KOPT-K1 (cell line): ENCODE data around the gene CMTM8.

Source experiments
- H3K27ac ChIP-seq: fragments of 200-600 bp; sonication (generic); 2 replicates; pipeline ENCODE4 v1.5.1; 2016; ENCODE audit warnings: antibody characterized with exemption, mild to moderate bottlenecking, low read depth, low read length; ENCODE audit not compliant: poor library complexity, severe bottlenecking
- H3K36me3 ChIP-seq: fragments of 200-600 bp; sonication (generic); 2 replicates; pipeline ENCODE4 v1.5.1; 2017; ENCODE audit warnings: antibody characterized with exemption, mild to moderate bottlenecking, low read length, moderate library complexity; ENCODE audit not compliant: insufficient read depth
- H3K9me3 ChIP-seq: fragments of 200-600 bp; sonication (generic); 2 replicates; pipeline ENCODE4 v1.5.1; 2017; ENCODE audit warnings: antibody characterized with exemption, low read length, mild to moderate bottlenecking; ENCODE audit not compliant: insufficient read depth, poor library complexity, severe bottlenecking

Gene CMTM8

DNA sequence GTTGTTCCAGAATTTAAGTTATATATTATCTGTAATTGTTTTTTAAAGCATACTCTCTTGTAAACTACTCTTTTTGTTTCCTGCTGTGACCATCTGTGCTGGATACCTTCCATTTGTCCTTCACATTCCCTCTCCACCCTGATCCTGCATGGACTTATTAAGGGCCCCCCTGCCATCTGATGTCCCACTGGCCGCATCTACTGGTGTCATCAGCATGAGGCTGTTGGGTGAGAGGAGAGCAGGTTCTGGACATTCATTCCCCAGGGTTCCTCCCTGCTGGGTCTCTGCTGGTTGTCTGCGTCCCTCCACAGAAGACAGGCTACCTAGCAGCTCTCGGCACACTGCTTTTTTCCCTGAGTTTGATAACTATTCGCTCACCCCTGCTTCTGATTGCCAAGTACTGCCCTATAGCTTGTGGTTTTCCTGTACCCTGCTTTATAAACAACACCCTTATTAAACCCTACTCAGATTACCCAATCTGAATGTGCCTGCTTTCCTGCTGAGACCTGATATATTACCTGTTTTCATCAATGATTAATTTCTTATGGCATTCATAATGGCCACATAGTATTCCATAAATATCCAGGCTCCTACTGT, 7.7 kb downstream of the CMTM8 start:
- H3K36me3 ChIP-seq = no peaks in the 10 kb centered on the region
- no peaks in the 10 kb centered on the region for H3K9me3 ChIP-seq
- no peak overlapping the region for H3K27ac ChIP-seq

- Histone ChIP-seq H3K9me3 (peaks cover 18% of the 10 kb centered on the region), H3K27ac (no peak overlapping the region), H3K36me3 (no peaks in the 10 kb centered on the region)
Measured at GRCh38 chr3:32249184-32249782, 10.8 kb downstream of the CMTM8 start.

DNA sequence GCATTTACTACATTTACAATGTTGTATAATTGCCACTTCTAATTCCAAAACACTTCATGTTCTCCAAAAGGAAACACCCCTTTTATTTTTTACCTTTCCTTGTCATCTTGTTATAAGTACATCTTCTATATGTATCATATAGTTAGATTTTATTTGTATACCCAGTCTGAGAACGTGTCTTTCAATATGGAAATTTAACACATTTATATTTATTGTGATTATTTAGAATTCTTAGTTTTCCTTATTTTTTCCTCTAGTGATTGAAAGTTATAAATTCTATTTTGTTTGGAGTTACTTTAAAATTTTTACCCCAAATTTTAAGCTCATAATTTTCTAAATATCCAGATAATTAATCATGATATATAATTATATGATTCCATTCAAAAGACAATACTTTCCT, 15.8 kb downstream of the CMTM8 start:
- Histone ChIP-seq H3K27ac (no peak overlapping the region), H3K9me3 (peaks cover 33% of the 10 kb centered on the region), H3K36me3 (no peaks in the 10 kb centered on the region)

- Histone ChIP-seq H3K36me3 (no peaks in the 10 kb centered on the region), H3K27ac (no peak overlapping the region), H3K9me3 (peaks cover 33% of the 10 kb centered on the region)
Measured at GRCh38 chr3:32255345-32255744, 16.9 kb downstream of the CMTM8 start.

DNA sequence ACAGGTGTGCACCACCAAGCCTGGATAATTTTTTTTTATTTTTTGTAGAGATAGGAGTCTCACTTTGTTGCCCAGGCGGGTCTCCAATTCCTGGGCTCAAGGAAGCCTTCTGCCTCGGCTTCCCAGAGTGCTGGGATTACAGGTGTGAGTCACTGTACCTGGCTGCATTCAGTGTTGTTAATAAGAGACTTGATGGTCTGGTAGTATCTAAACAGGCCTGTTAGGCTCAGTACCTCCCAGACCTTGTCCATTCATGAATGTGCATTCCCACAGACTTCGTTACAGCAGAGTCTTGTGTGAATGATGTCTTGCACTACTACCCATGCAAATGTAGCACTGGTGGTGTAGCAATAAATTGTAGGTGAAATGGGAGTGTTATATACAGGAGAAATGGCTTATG, 17.7 kb downstream of the CMTM8 start:
- H3K36me3 ChIP-seq = no peaks in the 10 kb centered on the region
- H3K27ac ChIP-seq = no peak overlapping the region
- H3K9me3 ChIP-seq = peaks cover 33% of the 10 kb centered on the region

DNA sequence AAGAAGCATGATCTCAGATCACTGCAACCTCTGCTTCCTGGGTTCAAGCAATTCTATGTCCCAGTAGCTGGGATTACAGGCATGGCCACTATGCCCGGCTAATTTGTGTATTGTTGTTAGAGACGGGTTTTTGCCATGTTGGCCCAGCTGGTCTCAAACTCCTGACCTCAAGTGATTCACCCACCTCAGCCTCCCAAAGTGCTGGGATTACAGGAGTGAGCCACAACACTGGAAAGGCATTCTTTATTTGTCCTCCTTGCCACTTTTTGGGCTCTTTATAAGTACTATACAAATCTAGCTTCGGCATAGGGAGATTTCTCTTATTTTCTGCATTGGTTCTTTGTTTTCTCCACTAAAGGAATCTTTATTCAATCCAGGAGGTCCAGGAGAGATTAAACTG, 18.6 kb downstream of the CMTM8 start:
- H3K9me3 ChIP-seq = peaks cover 33% of the 10 kb centered on the region
- no peak overlapping the region for H3K27ac ChIP-seq
- H3K36me3 ChIP-seq = no peaks in the 10 kb centered on the region

DNA sequence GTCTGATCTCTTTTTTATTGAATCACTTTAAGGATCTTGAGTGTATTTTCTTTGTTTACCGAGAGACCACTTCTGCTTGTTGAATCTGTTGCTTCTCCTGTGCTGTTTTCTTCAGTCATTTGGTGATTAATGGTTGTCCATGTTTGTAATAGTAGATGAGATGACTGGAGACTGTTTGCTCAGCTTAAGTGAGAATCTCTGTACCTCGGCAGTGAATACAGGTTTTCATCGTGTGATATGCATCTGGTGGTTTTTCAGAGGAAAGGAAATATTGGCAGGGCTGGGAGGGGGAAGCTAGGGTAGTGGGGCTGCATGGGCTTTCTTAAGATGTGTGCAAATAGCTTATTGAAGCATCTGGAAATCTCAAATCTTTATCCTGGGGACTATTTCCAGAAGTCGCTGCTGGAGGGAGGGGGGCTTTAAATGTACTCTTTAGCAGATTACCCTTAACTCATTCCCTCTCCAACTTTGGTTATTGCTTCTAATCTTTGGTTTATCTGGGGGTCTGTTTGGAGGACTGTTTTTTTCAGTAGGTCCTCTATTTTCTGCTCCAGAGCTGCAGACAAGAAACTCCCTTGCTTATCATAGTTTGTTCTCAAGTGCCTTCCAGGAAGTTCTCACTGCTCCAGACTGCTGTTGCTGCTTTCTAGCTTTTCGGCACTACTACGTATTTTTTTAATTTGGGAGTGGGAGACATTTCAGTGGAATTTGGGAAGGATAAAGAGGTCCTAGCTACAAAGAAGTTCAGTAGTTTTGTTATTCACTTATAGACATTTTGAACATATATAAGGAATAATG, 19.4 kb downstream of the CMTM8 start:
- Histone ChIP-seq H3K36me3 (no peaks in the 10 kb centered on the region), H3K27ac (no peak overlapping the region), H3K9me3 (peaks cover 30% of the 10 kb centered on the region)

GRCh38 chr3:32258869-32259268, 20.4 kb downstream of the CMTM8 start:
- Histone ChIP-seq H3K27ac (no peak overlapping the region), H3K36me3 (no peaks in the 10 kb centered on the region), H3K9me3 (peaks cover 24% of the 10 kb centered on the region)

DNA sequence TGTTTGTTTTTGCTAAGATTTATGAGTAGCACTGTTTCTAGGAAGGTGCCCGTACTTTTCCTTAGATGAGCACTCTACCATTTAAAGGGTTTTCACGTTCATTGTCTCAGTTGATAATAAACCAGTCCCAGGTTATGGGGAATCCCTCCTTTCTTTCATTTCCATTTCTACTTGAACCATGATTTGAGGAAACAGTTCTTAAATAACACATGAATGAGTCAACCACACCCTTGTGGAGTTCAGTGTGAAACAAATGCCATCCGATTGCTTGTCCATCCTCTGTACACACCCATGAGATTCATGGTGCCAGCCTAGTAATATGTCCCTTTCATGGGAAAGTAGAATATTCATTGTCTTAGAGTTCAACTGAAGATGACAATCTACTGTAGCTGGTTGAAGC, 23.1 kb downstream of the CMTM8 start:
- no peak overlapping the region for H3K27ac ChIP-seq
- H3K9me3 ChIP-seq = peaks cover 13% of the 10 kb centered on the region
- H3K36me3 ChIP-seq = no peaks in the 10 kb centered on the region

DNA sequence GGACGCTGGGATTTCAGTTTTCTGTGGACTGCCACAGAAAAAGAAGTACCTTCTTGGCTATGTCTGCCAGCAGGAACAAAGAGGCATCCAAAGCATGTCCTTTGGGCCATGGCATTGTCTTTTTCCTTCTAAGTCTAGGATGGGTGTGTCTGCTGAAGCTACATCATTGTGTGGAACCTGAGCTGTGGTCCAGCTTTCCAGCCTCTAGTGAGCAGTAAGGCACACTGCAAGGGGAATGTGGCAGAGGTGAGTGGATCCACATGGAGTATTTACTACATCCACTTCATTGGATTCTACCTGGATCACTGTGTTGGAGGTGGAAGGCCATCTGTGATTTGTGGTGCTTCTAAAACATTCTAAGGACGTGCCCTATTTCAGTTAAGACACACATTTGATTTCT, 23.7 kb downstream of the CMTM8 start:
- Histone ChIP-seq H3K27ac (no peak overlapping the region), H3K36me3 (no peaks in the 10 kb centered on the region), H3K9me3 (peaks cover 8% of the 10 kb centered on the region)

DNA sequence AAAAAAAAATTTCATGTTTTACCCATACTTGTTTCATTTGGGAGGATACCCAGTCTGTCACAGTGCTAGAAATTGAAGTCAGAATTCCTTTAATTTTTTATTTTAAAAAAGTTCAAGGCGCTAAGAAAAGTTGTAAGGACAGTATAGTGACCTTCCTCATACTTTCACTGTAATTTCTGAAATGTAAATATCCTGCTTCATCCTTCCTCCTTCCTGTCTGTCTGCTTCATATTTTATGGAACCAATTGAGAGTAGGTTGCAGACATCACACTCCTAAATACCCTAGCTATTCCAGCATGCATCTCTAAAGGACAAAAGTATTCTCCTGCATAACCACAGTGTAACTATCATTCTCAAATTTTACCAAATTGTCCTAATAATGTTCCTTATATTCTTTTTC, 35.8 kb downstream of the CMTM8 start:
- Histone ChIP-seq H3K9me3 (no peaks in the 10 kb centered on the region), H3K36me3 (no peaks in the 10 kb centered on the region)

DNA sequence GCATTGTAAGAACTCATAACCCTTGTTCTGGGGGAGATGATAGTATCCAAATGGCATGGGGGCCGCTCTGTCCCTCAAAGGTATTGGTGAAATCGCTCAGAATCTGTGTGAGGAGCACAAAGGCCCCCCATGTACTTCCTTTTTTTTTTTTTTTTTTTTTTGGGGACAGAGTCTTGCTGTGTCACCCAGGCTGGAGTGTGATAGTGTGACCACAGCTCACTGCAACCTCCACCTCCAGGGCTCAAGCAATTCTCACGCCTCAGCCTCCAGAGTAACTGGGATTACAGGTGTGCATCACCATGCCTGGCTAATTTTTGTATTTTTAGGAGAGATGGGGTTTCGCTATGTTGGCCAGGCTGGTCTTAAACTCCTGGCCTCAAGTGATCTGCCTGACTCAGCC, 37.0 kb downstream of the CMTM8 start:
- Histone ChIP-seq H3K36me3 (no peaks in the 10 kb centered on the region), H3K27ac (no peak overlapping the region), H3K9me3 (no peaks in the 10 kb centered on the region)

More for the DNA sequence above, 35.8 kb downstream of the CMTM8 start:
- no peak overlapping the region for H3K27ac ChIP-seq

GRCh38 chr3:32276279-32276841, 37.9 kb downstream of the CMTM8 start:
- no peak overlapping the region for H3K27ac ChIP-seq
- no peaks in the 10 kb centered on the region for H3K36me3 ChIP-seq
- no peaks in the 10 kb centered on the region for H3K9me3 ChIP-seq

DNA sequence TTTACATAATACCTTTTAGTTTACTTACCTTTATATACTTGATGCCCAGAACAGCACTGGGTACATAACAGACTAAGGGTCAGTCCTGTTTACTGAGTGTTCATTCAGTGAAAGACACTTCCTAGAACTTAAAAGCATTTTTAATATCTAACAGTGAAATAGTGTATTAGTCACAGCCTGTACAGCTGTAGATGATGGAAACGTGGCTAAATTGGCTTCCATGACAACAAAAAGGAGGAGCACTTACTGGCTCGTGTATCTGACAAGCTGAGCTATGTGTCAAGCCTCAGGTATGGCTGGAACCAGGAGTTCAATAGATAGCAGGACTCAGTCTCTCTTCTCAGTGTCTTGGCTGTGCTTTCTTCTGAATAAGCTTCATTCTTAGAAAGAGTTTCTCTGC, 40.2 kb downstream of the CMTM8 start:
- H3K36me3 ChIP-seq = no peaks in the 10 kb centered on the region
- no peak overlapping the region for H3K27ac ChIP-seq
- no peaks in the 10 kb centered on the region for H3K9me3 ChIP-seq

DNA sequence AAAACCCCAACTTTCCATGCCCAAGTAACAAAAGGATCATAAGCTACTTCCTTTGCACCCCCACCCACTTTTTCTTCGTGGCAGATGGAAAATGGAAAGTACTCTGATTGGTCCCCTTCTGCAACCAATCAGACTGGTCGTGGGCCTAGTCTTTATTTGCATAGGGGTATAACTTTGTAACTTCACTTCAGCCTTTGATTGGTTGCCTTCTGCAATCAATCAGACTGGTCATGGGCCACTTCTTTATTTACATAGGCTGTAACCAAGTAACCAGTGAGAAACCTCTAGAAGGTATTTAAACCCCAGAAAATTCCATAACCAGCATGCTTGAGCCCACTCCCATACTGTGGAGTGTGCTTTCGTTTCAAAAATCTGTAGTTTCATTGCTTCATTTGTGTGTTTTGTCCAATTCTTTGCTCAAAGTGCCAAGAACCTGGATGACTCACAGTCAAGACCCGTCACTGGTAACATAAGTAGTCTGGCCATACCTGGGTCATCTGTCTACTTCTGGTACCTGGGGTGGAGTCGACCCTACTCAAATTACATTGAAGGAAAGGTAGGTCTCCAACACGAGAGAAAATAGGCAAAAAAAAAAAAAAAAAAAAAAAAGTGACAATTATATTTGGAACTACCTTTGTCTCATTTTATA, 41.9 kb downstream of the CMTM8 start:
- Histone ChIP-seq H3K9me3 (no peaks in the 10 kb centered on the region), H3K27ac (no peak overlapping the region), H3K36me3 (no peaks in the 10 kb centered on the region)
